Gastrocnemius medialis (tissue), 4 donors: ENCODE results near the gene SLC35E2B.

ENCODE experiments used
- POLR2A ChIP-seq, 2 donors: fragments of 450-650 bp; IDR thresholded peaks; one replicate each; pipeline ENCODE4 v1.6.1; 2017; ENCODE audit warnings: antibody characterized with exemption in 2 of 2, mild to moderate bottlenecking in 2 of 2, moderate library complexity in 2 of 2
- TF ChIP-seq, protein P1 (sequence below), 5 experiments: fragments of 450-650 bp in 3 of 5; fragments of 200-600 bp in 2 of 5; sonication (generic) in 2 of 5; IDR thresholded peaks in 4 of 5; conservative IDR thresholded peaks in 1 of 5; 1 replicate in 4 of 5; 2 replicates in 1 of 5; pipeline ENCODE4 v1.5.1; 2016 to 2019; ENCODE audit warnings: antibody characterized with exemption in 5 of 5, mild to moderate bottlenecking in 3 of 5, moderate library complexity in 3 of 5

DNA sequence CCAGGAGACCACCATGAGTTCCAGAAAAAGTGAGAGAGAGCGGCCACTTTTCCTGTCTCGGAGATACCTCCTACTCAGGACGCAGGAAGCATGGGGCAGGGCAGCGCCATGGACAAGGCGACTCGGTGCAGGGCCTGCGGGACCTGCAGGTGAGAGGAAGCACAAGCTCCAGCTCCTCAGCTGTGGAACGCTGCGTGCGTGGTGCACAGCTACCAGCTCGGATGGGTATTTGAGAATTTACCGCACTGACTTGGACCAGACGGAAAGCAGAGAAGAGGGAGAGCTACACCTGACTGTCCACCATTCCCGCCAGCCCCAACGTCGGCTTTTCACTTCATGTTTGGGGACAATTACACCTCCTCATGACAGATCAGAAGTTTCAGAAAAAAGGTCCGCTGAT lies 39.8 kb upstream of the SLC35E2B start:
- TF ChIP-seq, protein P1, sequence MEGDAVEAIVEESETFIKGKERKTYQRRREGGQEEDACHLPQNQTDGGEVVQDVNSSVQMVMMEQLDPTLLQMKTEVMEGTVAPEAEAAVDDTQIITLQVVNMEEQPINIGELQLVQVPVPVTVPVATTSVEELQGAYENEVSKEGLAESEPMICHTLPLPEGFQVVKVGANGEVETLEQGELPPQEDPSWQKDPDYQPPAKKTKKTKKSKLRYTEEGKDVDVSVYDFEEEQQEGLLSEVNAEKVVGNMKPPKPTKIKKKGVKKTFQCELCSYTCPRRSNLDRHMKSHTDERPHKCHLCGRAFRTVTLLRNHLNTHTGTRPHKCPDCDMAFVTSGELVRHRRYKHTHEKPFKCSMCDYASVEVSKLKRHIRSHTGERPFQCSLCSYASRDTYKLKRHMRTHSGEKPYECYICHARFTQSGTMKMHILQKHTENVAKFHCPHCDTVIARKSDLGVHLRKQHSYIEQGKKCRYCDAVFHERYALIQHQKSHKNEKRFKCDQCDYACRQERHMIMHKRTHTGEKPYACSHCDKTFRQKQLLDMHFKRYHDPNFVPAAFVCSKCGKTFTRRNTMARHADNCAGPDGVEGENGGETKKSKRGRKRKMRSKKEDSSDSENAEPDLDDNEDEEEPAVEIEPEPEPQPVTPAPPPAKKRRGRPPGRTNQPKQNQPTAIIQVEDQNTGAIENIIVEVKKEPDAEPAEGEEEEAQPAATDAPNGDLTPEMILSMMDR (IDR thresholded peaks at IDR 0.05 in 4 of 5, conservative IDR thresholded peaks at IDR 0.05 in 1 of 5) = no peak
- no peak for TF ChIP-seq POLR2A (IDR thresholded peaks at IDR 0.05)
